ENCODE measurements around the gene SCN2A.

GRCh38 chr2:165407466-165407865 is 168.3 kb downstream of the SCN2A start:
- TF ChIP-seq POLR2AphosphoS5 (IDR thresholded peaks at IDR 0.05; ENCODE audit: borderline replicate concordance, low read depth, low read length) (no peak), EZH2 (IDR thresholded peaks at IDR 0.05) (no peak)

All from SK-N-MC (cell line).